GM18502 (cell line): ENCODE results near the gene SGTB.
"Not testable (repeated sequence)": the region's sequence is repeated elsewhere in the genome, so short reads cannot be mapped to it uniquely, and the experiment has no call there.

Experiments
- ATAC-seq: cut with Tn5 transposase; IDR thresholded peaks from one replicate; pipeline ENCODE4 v1.9.1; 2021; ENCODE audit warnings: mild to moderate bottlenecking; ENCODE audit not compliant: unreplicated experiment, poor library complexity

SGTB gene

DNA sequence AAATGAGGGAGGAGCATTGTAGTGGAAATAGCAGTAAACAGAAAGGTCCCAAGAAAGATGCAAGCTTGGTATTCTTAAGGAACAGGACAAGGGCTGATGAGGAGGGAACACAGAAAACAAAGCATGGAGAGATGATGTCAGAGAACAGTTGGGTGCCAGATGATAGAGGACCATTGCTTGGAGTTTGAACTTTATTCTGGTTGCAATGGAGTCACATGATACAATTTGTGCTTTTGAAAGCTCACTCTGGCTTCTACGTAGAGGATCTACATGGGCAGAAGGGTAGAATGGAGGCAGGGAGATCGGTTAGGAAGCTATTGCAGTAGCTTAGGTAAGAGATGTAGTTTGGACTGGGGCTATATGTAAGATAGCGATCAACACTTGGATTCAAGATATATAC is 39.8 kb downstream of the SGTB start:
- no peak for ATAC-seq

DNA sequence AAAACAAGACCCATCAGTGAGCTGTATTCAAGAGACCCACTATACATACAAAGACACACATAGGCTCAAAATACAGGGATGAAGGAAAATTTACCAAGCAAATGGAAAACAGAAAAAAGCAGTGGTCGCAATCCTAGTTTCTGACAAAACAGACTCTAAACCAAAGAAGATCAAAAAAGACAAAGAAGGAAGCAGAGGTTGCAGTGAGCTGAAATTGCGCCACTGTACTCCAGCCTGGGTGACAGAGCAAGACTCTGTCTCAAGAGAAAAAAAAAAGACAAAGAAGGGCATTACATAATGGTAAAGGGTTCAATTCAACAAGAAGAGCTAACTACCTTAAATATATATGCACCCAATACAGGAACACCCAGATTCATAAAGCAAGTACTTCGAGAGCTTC is 45.9 kb downstream of the SGTB start:
- not testable (repeated sequence) for ATAC-seq

GRCh38 chr5:65674749-65675148 is 47.2 kb downstream of the SGTB start:
- no peak for ATAC-seq

GRCh38 chr5:65672796-65673195 is 49.1 kb downstream of the SGTB start:
- ATAC-seq, result no peak

GRCh38 chr5:65668696-65669095 is 53.2 kb downstream of the SGTB start:
- ATAC-seq, result no peak

GRCh38 chr5:65663804-65664521 is 57.9 kb downstream of the SGTB start:
- no peak for ATAC-seq

GRCh38 chr5:65654713-65655112 is 67.2 kb downstream of the SGTB start:
- ATAC-seq, result no peak

DNA sequence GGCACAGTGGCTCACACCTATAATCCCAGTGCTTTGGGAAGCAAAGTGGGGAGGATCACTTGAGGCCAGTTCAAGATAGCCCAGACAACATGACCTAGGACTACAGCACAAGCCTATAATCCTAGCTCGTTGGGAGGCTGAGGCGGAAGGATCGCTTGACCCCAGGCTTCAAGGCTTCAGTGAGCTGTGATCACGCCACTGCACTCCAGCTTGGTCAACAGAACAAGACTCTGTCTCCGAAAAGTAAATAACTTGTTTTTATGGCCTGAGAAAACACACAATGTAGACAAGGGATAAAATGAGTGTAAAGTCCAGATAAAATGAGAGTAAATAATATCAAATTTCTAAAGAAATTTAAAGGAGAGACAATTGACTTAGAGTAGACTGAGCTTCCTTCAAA is 70.8 kb downstream of the SGTB start:
- ATAC-seq, result no peak

DNA sequence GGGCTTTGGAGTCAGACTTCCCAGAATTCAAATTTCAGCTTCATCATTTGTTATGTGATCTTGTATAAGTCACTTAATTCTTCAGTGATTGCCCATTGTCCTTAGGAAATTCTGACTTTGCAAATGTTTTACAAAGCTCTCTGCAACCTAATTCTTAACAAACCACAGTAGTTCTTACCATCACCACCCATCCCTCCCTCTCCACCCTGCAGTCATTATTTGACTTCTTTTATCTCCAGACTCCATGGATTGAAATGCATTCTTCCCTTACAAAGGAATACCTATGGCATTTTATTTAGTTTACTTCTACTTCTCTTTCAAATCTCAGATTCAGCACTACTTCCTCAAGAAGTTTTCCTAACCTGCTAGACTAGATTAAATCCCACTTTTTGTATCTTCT is 74.0 kb downstream of the SGTB start:
- no peak for ATAC-seq

DNA sequence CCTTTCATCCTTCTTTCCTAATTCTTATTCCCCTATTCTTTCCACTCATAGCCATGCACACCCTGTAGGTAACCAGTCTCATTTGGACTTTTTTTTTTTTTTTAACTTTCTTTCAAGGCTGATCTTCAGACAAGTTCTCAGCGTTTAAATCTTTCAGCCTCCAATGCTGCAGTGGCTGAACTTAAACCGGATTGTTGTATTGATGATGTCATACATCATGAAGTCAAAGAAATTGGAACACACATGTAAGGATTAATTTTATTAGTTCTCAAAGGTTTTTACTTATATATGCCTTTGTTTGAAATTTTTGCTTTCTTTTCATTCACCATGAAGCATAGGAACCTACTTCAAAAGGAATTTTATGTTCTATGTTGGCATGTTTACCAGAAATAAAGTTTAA is 75.0 kb downstream of the SGTB start:
- ATAC-seq, result no peak

- no peak for ATAC-seq
These were observed 81.7 kb downstream of the SGTB start for GRCh38 chr5:65640240-65640639.

GRCh38 chr5:65630981-65631380 is 90.9 kb downstream of the SGTB start:
- ATAC-seq, result no peak

DNA sequence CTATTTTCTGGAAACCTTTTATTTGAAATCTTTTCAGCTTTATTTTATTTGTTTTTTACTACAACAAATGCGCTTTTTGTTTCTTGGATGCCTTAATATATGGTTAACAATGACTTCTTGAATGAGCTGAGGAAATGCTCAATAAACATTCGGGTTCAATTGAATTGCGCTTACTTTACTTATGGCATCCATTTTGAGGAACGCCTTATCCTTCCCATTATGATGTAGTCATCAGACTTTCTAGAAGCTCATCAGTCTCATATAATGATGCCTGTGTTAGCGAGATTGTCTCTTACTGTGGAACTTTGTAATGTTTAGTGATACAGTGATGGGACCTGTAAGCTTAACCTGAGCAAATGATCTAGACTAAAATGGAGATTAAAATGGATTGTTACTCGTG is 96.2 kb downstream of the SGTB start:
- ATAC-seq, result no peak

- ATAC-seq, result peak; percentile 81
These were observed 97.0 kb downstream of the SGTB start, which contains the start of the genes SHLD3 and TRAPPC13 for GRCh38 chr5:65624571-65625555. TSS of gene SHLD3 (plus strand) at chr5:65625027. CDS start at chr5:65629588, 4,561 bp downstream. TSS of gene TRAPPC13 (plus strand) at chr5:65625027. CDS start at chr5:65625061, 34 bp downstream.

DNA sequence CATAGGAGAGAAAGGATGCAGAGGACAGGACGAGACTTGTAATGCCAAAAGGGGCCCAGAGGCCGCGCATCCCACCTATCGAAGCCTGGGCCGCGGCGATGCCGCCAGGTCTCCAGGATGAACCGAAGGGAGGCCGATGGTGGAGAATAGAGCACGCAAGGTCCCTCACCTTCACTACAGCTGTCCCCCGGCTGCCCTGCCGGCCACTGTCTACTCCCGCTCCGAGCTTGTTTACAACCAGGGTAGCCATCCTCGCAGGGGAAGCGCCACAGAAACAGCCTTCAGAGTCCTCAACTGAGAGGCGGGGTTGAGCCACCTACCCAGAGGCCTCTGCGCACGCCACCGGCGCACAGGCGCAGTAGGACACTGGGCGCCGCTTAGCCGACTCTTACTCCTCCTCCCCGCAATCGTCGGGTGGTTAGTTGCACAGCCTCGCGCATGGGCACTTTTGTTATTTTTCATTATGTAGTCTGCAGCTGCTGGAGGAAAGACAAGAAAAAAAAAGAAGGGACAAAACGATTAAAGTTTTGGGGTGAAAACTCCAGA is 97.8 kb downstream of the SGTB start, which contains the start of gene TRIM23:
Gene TRIM23 (minus strand): TSS at position 309 of the 546 bp plus-strand sequence. CDS start 59 bp downstream, at position 250.
- ATAC-seq, result peak; percentile 96

GRCh38 chr5:65623482-65623881 is 98.4 kb downstream of the SGTB start:
- no peak for ATAC-seq

GRCh38 chr5:65621961-65622360 is 99.9 kb downstream of the SGTB start:
- not testable (repeated sequence) for ATAC-seq

DNA sequence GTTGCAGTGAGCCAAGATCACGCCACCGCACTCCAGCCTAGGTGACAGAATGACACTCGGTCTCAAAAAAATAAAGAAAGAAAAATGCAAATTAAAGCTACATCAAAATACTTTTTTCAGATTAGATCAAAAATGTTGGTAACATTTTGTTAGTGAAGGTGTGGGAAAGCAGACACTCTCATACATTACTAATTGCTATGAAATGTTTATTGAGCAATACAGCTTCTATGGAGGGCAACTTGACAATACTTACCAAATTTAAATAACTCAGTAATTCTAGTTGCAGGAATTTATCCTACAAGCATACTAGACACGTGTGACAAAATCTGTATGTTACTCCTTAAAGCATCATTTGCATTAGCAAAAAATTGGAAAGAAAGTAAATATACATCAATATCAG is 101.9 kb downstream of the SGTB start:
- ATAC-seq, result no peak
